Stimulated activated CD8-positive, alpha-beta memory T cell treated with anti-CD3 and anti-CD28 coated beads, Interleukin-12 subunit alpha, Interleukin-12 subunit beta, amount 100 ng/mL, for 24 hours (primary cell): Measurements from ENCODE around the gene MRPS26.
"Not testable (repeated sequence)": the region's sequence is repeated elsewhere in the genome, so short reads cannot be mapped to it uniquely, and the experiment has no call there.

Source experiments
- DNase-seq: peaks from one replicate; pipeline ENCODE4 v3.0.0-alpha.2; 2020; ENCODE audit errors: extremely low read depth

Gene MRPS26

DNA sequence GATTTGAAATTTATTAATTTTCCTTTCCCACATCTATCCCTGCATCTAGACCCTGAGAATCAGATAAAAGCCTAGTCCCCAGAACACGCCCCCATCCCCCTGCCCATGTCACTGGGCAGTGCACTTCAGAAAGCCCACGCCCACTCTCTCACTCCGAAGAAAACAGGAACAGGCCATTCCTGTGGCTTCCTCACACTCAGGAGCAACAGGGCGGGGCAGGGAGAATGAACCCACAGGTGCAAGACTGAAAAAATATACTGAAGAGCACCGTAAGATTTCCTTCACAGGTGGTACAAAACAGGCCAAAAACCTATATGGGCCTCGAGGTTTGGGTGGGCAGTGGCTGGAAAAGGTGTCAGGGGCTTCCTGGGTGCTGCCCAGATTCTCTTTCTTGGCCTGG is 29.0 kb downstream of the MRPS26 start:
- no peak for DNase-seq

DNA sequence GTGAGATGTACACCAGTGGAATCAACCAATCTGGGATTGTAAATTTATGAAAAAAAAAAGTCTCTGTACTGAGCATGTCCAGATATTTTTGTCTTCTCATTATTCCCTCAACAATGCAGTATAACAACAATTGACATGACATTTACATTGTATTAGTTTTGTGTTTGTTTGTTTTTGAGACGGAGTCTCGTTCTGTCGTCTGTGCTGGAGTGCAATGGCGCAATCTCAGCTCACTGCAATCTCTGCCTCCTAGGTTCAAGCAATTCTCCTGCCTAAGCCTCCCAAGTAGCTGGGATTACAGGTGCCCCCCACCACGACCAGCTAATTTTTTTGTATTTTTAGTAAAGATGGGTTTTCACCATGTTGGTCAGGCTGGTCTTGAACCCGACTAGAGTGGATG is 29.5 kb downstream of the MRPS26 start:
- not testable (repeated sequence) for DNase-seq

DNA sequence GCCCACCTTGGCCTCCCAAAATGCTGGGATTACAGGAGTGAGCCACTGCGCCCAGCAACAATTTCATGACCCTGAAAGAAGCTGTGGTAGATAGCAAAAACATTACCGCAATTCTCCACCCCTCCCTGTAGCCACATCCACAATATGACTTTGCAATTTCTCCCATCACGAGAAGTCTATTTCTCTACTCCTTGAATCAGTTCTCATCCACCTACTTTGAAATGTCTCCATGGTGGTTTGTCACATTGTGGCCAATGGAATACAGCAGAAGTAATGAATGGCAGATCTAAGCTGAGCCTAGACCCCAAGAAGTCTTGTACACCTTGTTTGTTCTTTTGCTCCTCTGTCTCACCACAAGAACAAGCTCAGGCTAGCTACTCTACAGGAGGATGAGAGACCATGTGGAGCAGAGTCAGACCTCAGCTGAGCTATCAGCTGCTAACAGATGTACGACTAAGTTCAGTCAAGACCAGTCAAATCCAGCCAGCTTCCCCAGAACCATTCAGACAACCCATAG is 31.8 kb downstream of the MRPS26 start:
- DNase-seq = no peak

- DNase-seq = no peak
These were observed 35.1 kb downstream of the MRPS26 start for GRCh38 chr20:3080939-3081388.

- no peak for DNase-seq
These were observed 35.8 kb downstream of the MRPS26 start for GRCh38 chr20:3081641-3082040.

GRCh38 chr20:3082306-3082951 is 36.6 kb downstream of the MRPS26 start:
- DNase-seq = no peak

DNA sequence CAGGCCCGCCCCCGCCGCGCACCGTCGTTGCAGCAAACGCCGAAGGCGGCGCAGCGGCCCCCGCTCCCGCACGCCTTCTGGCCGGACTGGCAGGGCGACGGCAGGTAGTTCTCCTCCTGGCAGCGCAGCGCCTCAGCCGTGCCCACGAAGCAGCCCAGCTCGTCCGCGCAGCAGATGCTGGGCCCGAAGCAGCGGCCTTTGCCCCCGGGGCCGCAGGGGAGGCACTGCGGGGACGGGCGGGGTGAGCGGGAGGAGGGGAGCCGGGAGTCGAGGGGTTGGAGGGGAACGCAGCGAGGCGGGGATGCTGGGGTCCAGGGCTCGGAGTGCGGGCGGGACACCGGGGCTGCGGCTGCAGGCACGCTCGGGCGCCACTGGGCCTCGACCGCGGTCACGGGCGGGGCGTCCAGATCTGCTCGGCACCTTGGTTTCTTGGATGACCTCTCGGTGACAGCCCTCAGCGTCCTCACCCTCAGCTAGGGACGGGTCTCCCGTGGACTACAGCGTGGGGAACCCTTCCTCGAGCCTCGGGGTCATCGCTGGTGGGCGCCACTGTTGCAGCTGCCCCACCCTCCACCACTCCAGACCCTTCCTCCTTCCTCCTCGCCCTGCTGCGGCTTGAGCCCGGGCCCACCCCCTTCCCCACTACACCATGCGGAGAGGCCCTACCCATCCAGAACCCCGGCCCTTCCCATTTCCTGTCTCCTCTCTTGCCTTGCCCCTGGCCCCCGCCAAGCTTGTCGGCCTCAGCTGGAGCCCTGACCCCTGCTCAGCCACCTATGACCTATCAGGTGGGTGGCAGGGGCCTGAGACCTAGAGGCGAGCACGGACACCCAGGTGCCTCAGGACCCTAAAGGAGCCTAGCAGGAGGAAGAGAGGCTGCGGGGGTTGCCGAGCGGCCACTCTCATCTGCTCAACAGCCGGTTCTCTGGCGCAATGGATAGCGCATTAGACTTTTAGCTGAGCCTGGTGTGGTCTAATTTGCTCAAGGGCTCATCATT is 37.4 kb downstream of the MRPS26 start:
- DNase-seq = no peak

DNA sequence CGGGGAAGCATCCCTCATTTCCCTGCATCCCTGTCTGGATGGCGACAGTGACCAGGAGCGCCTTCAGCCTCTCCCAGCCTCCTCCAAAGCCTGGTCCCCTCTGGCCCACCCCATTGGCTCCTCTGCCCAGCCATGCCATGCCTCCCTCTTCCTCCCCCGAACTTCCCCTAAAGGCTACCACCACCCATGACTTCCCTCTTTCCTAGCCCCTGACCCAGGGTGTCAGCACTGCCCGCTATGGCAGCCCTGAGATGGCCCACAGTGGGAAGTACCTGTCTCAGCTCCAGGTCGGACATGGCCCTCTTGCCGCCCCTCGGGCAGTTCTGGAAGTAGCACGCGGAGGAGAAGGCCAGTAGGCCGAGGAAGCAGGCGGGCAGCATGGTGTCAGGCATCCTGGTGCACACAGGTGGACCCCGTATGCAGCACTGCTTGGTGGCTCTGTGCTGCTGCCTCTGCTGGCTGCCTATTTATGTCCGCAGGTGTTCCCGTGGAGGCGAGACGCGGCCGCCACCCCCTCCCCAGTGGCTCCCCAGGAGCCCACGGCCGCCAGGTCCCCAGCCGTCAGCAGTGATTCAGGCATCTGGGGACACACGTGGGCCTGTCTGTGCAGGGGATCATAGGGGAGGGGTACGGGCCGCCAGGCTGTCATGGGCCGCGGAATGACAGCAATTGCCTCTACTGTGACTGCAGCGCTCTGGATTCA is 38.6 kb downstream of the MRPS26 start, which contains the start of gene AVP:
AVP (minus strand) TSS at position 442 of the 703 bp plus-strand sequence; CDS start at position 392, 50 bp downstream.
- no peak for DNase-seq

DNA sequence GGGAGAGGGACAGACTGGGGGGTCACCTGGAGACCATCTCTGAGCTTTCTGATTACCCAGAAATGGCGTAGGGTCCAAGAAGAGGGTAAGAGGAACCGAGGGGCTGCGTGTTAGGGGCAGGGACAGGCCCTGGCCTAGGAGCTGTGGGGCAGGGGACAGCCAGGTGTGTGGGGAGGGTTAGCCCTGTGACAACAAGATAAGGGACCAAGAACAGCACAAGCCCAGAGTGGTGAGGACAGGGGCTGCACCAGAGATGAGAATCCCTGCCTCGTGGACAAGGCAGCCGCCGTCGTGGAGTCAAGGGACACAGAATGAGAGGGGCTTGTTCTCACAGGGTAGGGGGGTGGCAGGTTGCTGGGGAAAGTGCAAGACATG is 39.1 kb downstream of the MRPS26 start:
- no peak for DNase-seq

DNA sequence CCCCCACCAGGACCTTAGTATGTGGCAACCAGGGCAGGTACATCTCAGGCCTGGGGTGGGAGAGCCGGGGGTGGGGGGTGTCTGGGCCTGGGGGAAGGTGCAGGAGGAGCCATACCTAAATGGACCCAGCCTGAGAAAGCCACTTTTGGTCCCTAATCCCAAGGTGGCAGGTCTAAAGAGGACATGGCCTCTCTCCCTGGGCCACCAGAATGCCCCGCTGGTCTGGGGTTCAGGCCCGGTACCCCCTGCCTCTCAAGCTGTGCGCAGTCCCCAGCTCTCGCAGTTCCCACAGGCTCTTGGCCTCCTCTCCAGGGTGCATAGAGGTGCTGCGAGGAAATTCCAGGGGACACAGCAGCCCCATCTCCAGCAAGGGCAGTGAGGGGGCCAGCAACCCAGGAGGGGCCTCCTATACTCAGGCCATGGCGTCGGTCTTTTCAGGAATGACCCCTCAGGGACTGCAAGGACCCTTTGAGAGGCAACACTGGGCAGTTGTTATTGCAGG is 39.8 kb downstream of the MRPS26 start:
- no peak for DNase-seq

- DNase-seq = no peak
These were observed 42.2 kb downstream of the MRPS26 start for GRCh38 chr20:3088031-3088430.

GRCh38 chr20:3090565-3090964 is 44.7 kb downstream of the MRPS26 start:
- no peak for DNase-seq

DNA sequence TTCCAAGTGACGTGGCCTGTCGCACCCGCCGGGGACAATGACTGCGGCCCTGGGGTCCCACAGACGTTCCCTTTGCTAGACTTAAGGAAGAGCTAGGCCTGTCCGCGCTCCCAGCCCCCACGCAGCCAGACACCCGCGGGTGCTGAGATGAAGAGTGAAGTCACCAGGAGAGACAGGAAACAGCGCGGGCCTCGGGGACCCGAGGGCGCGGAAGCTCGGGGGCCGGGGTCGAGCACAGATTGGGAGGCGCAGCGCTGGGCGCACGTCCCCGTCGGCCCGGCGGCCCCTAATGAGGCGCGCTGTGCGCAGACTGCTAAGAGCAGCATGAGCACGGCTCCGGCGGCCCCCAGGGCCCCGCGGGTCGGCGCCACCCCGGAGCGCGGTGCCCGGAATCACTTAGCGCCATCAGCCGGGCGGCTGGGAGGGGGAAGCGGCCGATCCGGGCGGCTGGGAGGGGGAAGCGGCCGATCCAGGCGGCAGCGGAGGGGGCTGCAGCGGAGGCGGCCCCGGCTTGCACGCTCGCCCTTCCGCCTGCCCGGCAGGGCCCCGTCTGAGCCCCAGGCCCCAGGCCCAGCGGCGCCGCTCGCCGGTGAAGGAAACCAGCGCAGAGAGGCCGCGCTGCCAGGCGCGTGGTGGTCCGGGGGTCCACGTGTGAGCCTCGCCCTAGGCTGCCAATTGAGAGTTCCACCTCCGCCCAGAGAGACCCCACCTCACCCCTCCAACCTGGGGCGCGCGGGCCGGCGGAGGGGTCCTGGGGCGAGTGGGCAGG is 46.9 kb downstream of the MRPS26 start:
- DNase-seq = no peak

- no peak for DNase-seq
These were observed 48.1 kb downstream of the MRPS26 start for GRCh38 chr20:3093861-3094361.

DNA sequence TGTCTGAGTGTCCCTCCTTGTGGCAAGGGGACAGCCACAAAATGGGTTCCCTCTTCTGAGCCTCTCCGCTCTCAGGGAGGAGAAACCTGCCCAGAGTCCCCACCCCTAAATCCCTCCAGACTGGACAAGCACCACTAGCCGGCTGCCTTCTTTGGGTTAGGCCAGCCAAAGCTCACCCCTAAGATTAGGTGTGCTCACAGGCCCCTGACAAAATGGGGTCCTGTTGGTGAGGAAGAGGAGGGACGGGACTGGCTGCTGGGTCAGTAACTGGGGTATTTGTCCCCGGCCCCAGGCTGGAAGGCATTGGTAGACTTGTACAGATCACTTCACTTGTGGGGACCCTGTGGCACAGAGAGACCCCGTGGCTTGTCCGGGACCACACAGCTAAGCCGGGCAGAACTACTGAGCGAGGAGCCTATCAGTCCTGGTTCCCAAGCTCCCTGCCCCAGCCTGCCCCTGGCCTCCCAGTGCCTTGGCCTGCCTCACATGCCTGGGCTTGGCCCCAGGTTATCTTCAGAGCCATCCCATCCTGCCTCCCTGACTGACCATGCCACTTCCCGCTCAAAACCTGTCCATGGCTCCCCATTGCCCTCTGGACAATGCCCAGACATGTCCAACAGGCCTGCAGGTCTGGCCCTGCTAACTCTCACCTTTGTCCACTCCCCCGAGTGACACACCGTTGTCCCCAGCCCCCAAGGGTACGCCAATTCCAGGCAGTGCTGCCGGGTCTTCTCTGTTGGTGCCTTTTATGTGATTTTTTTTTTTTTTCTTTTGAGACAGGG is 49.2 kb downstream of the MRPS26 start:
- no peak for DNase-seq
